OCI-LY1 (cell line): ENCODE measurements around the gene NUP62.

Source experiments
- CTCF ChIP-seq: fragments of 200-600 bp; sonication (generic), shearing (Covaris generic); IDR thresholded peaks from 2 replicates; pipeline ENCODE4 v1.5.1; 2017; ENCODE audit warnings: mild to moderate bottlenecking, antibody characterized with exemption, low read length, moderate library complexity, mixed read lengths
- EZH2 ChIP-seq: fragments of 200-600 bp; sonication (generic), shearing (Covaris generic); IDR thresholded peaks from 2 replicates; pipeline ENCODE4 v1.8.0; 2017; ENCODE audit warnings: borderline replicate concordance, mixed run types, mild to moderate bottlenecking, antibody characterized with exemption, low read length, moderate library complexity, mixed read lengths

GRCh38 chr19:49863254-49863934 is 65.9 kb downstream of the NUP62 start:
- TF ChIP-seq CTCF, result no peak; the same call in 1 of the 2 replicates
- no peak for TF ChIP-seq EZH2
